ENCODE measurements around the gene IL13RA2. TPM values are rescaled to one million over a fixed set of nuclear protein-coding genes. Genes with fewer than 3 reads are reported as not detected.

Gene IL13RA2
- under 0.01 and 0.09 TPM in 2 replicates for total RNA-seq

GRCh38 chrX:115017455-115017854, at the start of gene IL13RA2:
Gene IL13RA2 (minus strand): TSS chrX:115017616. CDS start chrX:115017269, 347 bp downstream.

Other genes with a start within 250 kb of the IL13RA2 start
- not detected in 2 replicates for gene RBMXL3, start 171.8 kb upstream of the IL13RA2 start, total RNA-seq
- 3.2 and 5.0 TPM in 2 replicates for gene LRCH2, start 216.5 kb upstream of the IL13RA2 start, total RNA-seq